Fibroblast of lung (primary cell): ENCODE data around the gene ARID4A.

Experiments used
- EZH2 ChIP-seq: IDR thresholded peaks from 2 replicates; pipeline ENCODE4 v1.5.1; 2012; ENCODE audit warnings: low read length, control low read depth, mild to moderate bottlenecking; ENCODE audit errors: missing control alignments
- TF ChIP-seq, protein P1 (sequence below), 2 donors: IDR thresholded peaks in 1 of 2; conservative IDR thresholded peaks in 1 of 2; 1 replicate in 1 of 2; 2 replicates in 1 of 2; pipeline ENCODE4 v1.5.1; 2011 to 2012; ENCODE audit warnings: low read length in 2 of 2, control low read depth in 1 of 2, inconsistent platforms in 1 of 2, low read depth in 1 of 2, mild to moderate bottlenecking in 1 of 2

DNA sequence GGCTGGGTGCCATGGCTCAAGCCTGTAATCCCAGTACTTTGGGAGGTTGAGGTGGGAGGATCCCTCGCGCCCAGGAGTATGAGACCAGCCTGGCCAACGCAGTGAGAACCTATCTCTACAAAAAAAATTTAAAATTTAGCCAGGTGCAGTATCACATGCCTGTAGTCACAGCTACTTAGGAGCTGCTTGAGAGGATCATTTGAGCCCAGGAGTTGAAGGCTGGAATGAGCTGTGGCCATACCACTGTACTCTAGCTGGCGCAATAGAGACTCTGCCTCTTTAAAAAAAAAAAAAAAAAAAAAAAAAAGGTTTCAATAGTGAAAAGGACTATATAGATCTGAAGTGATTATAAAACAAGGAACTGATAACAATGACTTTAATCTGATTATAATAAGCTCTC lies 40.2 kb upstream of the ARID4A start:
- TF ChIP-seq, protein P1, sequence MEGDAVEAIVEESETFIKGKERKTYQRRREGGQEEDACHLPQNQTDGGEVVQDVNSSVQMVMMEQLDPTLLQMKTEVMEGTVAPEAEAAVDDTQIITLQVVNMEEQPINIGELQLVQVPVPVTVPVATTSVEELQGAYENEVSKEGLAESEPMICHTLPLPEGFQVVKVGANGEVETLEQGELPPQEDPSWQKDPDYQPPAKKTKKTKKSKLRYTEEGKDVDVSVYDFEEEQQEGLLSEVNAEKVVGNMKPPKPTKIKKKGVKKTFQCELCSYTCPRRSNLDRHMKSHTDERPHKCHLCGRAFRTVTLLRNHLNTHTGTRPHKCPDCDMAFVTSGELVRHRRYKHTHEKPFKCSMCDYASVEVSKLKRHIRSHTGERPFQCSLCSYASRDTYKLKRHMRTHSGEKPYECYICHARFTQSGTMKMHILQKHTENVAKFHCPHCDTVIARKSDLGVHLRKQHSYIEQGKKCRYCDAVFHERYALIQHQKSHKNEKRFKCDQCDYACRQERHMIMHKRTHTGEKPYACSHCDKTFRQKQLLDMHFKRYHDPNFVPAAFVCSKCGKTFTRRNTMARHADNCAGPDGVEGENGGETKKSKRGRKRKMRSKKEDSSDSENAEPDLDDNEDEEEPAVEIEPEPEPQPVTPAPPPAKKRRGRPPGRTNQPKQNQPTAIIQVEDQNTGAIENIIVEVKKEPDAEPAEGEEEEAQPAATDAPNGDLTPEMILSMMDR (conservative IDR thresholded peaks at IDR 0.05 in 1 of 2, IDR thresholded peaks at IDR 0.05 in 1 of 2; ENCODE audit: low read depth in 1 of 2, low read length in 2 of 2): no peak
- TF ChIP-seq EZH2: no peak
